ENCODE measurements around the gene MRPL2.

The MRPL2 gene

GRCh38 chr6:43016176-43016942 is 42.9 kb downstream of the MRPL2 start:
- no peak for DNase-seq (ENCODE audit: low read depth)
- H3K4me3 ChIP-seq (ENCODE audit: control insufficient read depth, low read depth, low read length) = no peak overlapping the region
- TF ChIP-seq, protein P1, sequence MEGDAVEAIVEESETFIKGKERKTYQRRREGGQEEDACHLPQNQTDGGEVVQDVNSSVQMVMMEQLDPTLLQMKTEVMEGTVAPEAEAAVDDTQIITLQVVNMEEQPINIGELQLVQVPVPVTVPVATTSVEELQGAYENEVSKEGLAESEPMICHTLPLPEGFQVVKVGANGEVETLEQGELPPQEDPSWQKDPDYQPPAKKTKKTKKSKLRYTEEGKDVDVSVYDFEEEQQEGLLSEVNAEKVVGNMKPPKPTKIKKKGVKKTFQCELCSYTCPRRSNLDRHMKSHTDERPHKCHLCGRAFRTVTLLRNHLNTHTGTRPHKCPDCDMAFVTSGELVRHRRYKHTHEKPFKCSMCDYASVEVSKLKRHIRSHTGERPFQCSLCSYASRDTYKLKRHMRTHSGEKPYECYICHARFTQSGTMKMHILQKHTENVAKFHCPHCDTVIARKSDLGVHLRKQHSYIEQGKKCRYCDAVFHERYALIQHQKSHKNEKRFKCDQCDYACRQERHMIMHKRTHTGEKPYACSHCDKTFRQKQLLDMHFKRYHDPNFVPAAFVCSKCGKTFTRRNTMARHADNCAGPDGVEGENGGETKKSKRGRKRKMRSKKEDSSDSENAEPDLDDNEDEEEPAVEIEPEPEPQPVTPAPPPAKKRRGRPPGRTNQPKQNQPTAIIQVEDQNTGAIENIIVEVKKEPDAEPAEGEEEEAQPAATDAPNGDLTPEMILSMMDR (IDR thresholded peaks at IDR 0.05; ENCODE audit: control insufficient read depth, insufficient read depth, low read depth, low read length, missing control alignments) = no peak

- H3K4me3 ChIP-seq (ENCODE audit: control insufficient read depth, low read depth, low read length) = peak overlapping the region; percentile 92
- DNase-seq (ENCODE audit: low read depth) = no peak
- TF ChIP-seq, protein P1 (IDR thresholded peaks at IDR 0.05; ENCODE audit: control insufficient read depth, insufficient read depth, low read depth, low read length, missing control alignments) = no peak
These were observed 44.8 kb downstream of the MRPL2 start for GRCh38 chr6:43014434-43014909.

- peak; percentile 99 for DNase-seq (ENCODE audit: low read depth)
- TF ChIP-seq, protein P1 (IDR thresholded peaks at IDR 0.05; ENCODE audit: control insufficient read depth, insufficient read depth, low read depth, low read length, missing control alignments) = no peak
- H3K4me3 ChIP-seq (ENCODE audit: control insufficient read depth, low read depth, low read length) = peak within 1 kb of the TSS; percentile 92
These were observed 45.3 kb downstream of the MRPL2 start, which contains the start of the genes KLHDC3 and MEA1 for GRCh38 chr6:43013843-43014433. Gene KLHDC3 (plus strand): TSS chr6:43014249. CDS start chr6:43017193, 2,944 bp downstream. Gene MEA1 (minus strand): TSS chr6:43013946. CDS start chr6:43013813, 133 bp downstream.

- TF ChIP-seq, protein P1 (IDR thresholded peaks at IDR 0.05; ENCODE audit: control insufficient read depth, insufficient read depth, low read depth, low read length, missing control alignments) = no peak
- peak overlapping the region; percentile 92 for H3K4me3 ChIP-seq (ENCODE audit: control insufficient read depth, low read depth, low read length)
- DNase-seq (ENCODE audit: low read depth) = no peak
These were observed 46.0 kb downstream of the MRPL2 start for GRCh38 chr6:43013097-43013842.

GRCh38 chr6:43012364-43012763 is 46.9 kb downstream of the MRPL2 start:
- TF ChIP-seq, protein P1 (IDR thresholded peaks at IDR 0.05; ENCODE audit: control insufficient read depth, insufficient read depth, low read depth, low read length, missing control alignments) = no peak
- DNase-seq (ENCODE audit: low read depth) = no peak
- H3K4me3 ChIP-seq (ENCODE audit: control insufficient read depth, low read depth, low read length) = peak overlapping the region; percentile 92

- no peak for DNase-seq (ENCODE audit: low read depth)
- TF ChIP-seq, protein P1 (IDR thresholded peaks at IDR 0.05; ENCODE audit: control insufficient read depth, insufficient read depth, low read depth, low read length, missing control alignments) = no peak
- no peak overlapping the region for H3K4me3 ChIP-seq (ENCODE audit: control insufficient read depth, low read depth, low read length)
These were observed 48.0 kb downstream of the MRPL2 start for GRCh38 chr6:43011207-43011606.

Data from AG09309 (cell line).